Lung (tissue), 12 donors: ENCODE measurements around the gene RXFP3. TPM values are rescaled to one million over a fixed set of nuclear protein-coding genes. Genes with fewer than 3 reads are reported as not detected.

Experiments used
- ATAC-seq: fragments of 200-7000 bp; cut with Tn5 transposase; one replicate; pipeline ENCODE4 v1.9.1; 2020; ENCODE audit warnings: moderate number of reproducible peaks; ENCODE audit not compliant: insufficient read depth, low FRiP score
- DNase-seq, 3 donors: peaks; one replicate each; pipeline ENCODE4 v3.0.0-alpha.2; 2013 to 2017
- H3K27ac ChIP-seq, 2 donors: one replicate each; pipeline ENCODE4 v1.5.1; 2013; ENCODE audit warnings: mild to moderate bottlenecking in 2 of 2, moderate library complexity in 2 of 2, control low read depth in 1 of 2, inconsistent platforms in 1 of 2, low read depth in 1 of 2, low read length in 1 of 2
- H3K27me3 ChIP-seq, 3 donors: one replicate each; pipeline ENCODE4 v1.5.1; 2013; ENCODE audit warnings: low read length in 2 of 3; ENCODE audit not compliant: control insufficient read depth in 3 of 3, insufficient read depth in 3 of 3
- H3K36me3 ChIP-seq, 4 donors: one replicate each; pipeline ENCODE4 v1.5.1; 2013; ENCODE audit warnings: low read length in 4 of 4, mild to moderate bottlenecking in 1 of 4, moderate library complexity in 1 of 4; ENCODE audit not compliant: control insufficient read depth in 4 of 4, insufficient read depth in 4 of 4
- H3K4me1 ChIP-seq, 5 donors: one replicate each; pipeline ENCODE4 v1.5.1; 2013; ENCODE audit warnings: low read length in 5 of 5, mild to moderate bottlenecking in 2 of 5, moderate library complexity in 1 of 5; ENCODE audit not compliant: control insufficient read depth in 5 of 5, insufficient read depth in 5 of 5
- H3K4me3 ChIP-seq: one replicate; pipeline ENCODE4 v1.5.1; 2013; ENCODE audit warnings: mild to moderate bottlenecking, control low read depth, moderate library complexity
- H3K9ac ChIP-seq, 2 donors: one replicate each; pipeline ENCODE4 v1.5.1; 2013; ENCODE audit warnings: low read length in 2 of 2, control low read depth in 1 of 2; ENCODE audit not compliant: insufficient read depth in 1 of 2
- H3K9me3 ChIP-seq, 4 donors: one replicate each; pipeline ENCODE4 v1.5.1; 2013; ENCODE audit warnings: low read length in 3 of 4, mild to moderate bottlenecking in 1 of 4, moderate library complexity in 1 of 4; ENCODE audit not compliant: control insufficient read depth in 4 of 4, insufficient read depth in 3 of 4
- CTCF ChIP-seq: IDR thresholded peaks from 2 replicates; pipeline ENCODE4 v1.5.1; 2012; ENCODE audit warnings: mild to moderate bottlenecking; ENCODE audit errors: control extremely low read depth, extremely low read depth
- WGBS, 2 donors: extraction: QIAGEN DNeasy Blood & Tissue Kit; methylation state at CpG; one replicate each; pipeline ENCODE4 v1.1.7; 2013; 5-methylcytosine and 5-hydroxymethylcytosine counted together
- polyA plus RNA-seq, 2 donors: library from polyadenylated mRNA; stranded (reverse); fragments of 200-250 nt; gene quantifications; one replicate each; pipeline ENCODE4 v1.2.1, GENCODE V29; 2013
- total RNA-seq, 2 donors: library from RNA; depleted of rRNA in 1 of 2; stranded (reverse); fragments of >200 nt in 1 of 2; gene quantifications; one replicate each; pipeline ENCODE4 v1.2.1, GENCODE V29; 2014 to 2021
- donor health status: control.
- donor health status: control.
- donor health status: Bipolar disorder and iron deficiency.
- donor health status: healthy.
- donor health status: DM: yes; HTN: yes; CAD: no.

Gene RXFP3
- total and polyA plus RNA-seq, 4 donors, result 0.26 TPM; not detected in 3

- Histone ChIP-seq H3K27ac (no peak overlapping the region), H3K9ac (peak overlapping the region; percentile 63 to 91), H3K9me3 (no peaks in the 10 kb centered on the region), H3K27me3 (no peaks in the 10 kb centered on the region), H3K4me1 (peaks cover 4 to 49% (median 7%) of the 10 kb centered on the region in 5 donors), H3K36me3 (no peaks in the 10 kb centered on the region), H3K4me3 (no peak overlapping the region)
- DNase-seq (peak; percentile 65 to 93 (median 90)), ATAC-seq (no peak)
- WGBS, 2 donors, result 61 to 69% methylated on average over 12 of the region's 12 CpGs
- TF ChIP-seq CTCF, result no peak
These were observed 45.8 kb upstream of the RXFP3 start for GRCh38 chr5:33890131-33891032.

- peaks cover 4 to 40% (median 7%) of the 10 kb centered on the region in 5 donors for H3K4me1 ChIP-seq
- H3K27ac ChIP-seq, result peak overlapping the region in 1 of 2 donors; percentile 15
- peak overlapping the region; percentile 63 to 91 for H3K9ac ChIP-seq
- no peaks in the 10 kb centered on the region for H3K27me3 ChIP-seq
- H3K4me3 ChIP-seq, result peak overlapping the region; percentile 11
- no peaks in the 10 kb centered on the region for H3K36me3 ChIP-seq
- no peak for ATAC-seq
- WGBS, 2 donors, result 8 to 9% methylated on average over 6 of the region's 6 CpGs
- TF ChIP-seq CTCF, result no peak
- no peaks in the 10 kb centered on the region for H3K9me3 ChIP-seq
- DNase-seq, result peak in 1 of 3 donors; percentile 43
These were observed 44.8 kb upstream of the RXFP3 start for GRCh38 chr5:33891446-33891787.

GRCh38 chr5:33891788-33892619 is 44.2 kb upstream of the RXFP3 start, which contains the start of gene ADAMTS12:
TSS of gene ADAMTS12 (minus strand) at chr5:33891990. CDS start at chr5:33891856, 134 bp downstream.
- Histone ChIP-seq H3K4me1 (peaks cover 4 to 34% (median 7%) of the 10 kb centered on the region in 5 donors), H3K9me3 (no peaks in the 10 kb centered on the region), H3K27ac (peak within 1 kb of the TSS; percentile 4 to 67), H3K36me3 (no peaks in the 10 kb centered on the region), H3K9ac (peak within 1 kb of the TSS; percentile 63 to 91), H3K27me3 (no peaks in the 10 kb centered on the region), H3K4me3 (peak within 1 kb of the TSS; percentile 11)
- ATAC-seq (peak; percentile 77), DNase-seq (peak; percentile 93 to 95 (median 95))
- no peak for TF ChIP-seq CTCF
- WGBS, 2 donors, result 4 to 6% methylated on average over 45 of the region's 45 CpGs
